GM23338 (cell line): ENCODE measurements around the gene PDE5A. TPM values are rescaled to one million over a fixed set of nuclear protein-coding genes. Genes with fewer than 3 reads are reported as not detected.

Experiments
- CREB1 ChIP-seq: fragments of 250-450 bp; sonication (Bioruptor Pico); IDR thresholded peaks from 2 replicates; pipeline ENCODE4 v1.5.0; 2020; ENCODE audit warnings: low read depth, mild to moderate bottlenecking, moderate library complexity
- EZH2 ChIP-seq: fragments of 200-600 bp; sonication (generic); IDR thresholded peaks from one replicate; pipeline ENCODE4 v1.8.0; 2017; ENCODE audit warnings: antibody characterized with exemption, mild to moderate bottlenecking, low read depth; ENCODE audit not compliant: unreplicated experiment
- JUNB ChIP-seq: IDR thresholded peaks from one replicate; pipeline ENCODE4 v1.6.1; 2016; ENCODE audit warnings: antibody characterized with exemption; ENCODE audit not compliant: unreplicated experiment
- POLR2AphosphoS5 ChIP-seq: IDR thresholded peaks from 2 replicates; pipeline ENCODE4 v1.6.1; 2016; ENCODE audit warnings: antibody characterized with exemption, low read depth
- STAT1 ChIP-seq: IDR thresholded peaks from one replicate; pipeline ENCODE4 v1.6.1; 2016; ENCODE audit warnings: antibody characterized with exemption; ENCODE audit not compliant: unreplicated experiment
- ZNF114 ChIP-seq: fragments of 250-450 bp; sonication (Bioruptor Pico); IDR thresholded peaks from 2 replicates; pipeline ENCODE4 v1.5.0; 2020; ENCODE audit warnings: mild to moderate bottlenecking, moderate library complexity
- ZNF331 ChIP-seq: fragments of 250-450 bp; sonication (Bioruptor Pico); IDR thresholded peaks from 2 replicates; pipeline ENCODE4 v1.5.0; 2020; ENCODE audit warnings: low read depth, mild to moderate bottlenecking, moderate library complexity
- polyA plus RNA-seq: library from polyadenylated mRNA; unstranded; fragments of >200 nt; fragmentation: Nextera tagmentation; extraction: Ambion mirVana; gene quantifications from 2 replicates; pipeline ENCODE4 v1.2.1, GENCODE V29; 2016
- total RNA-seq: library from RNA; depleted of rRNA; stranded (reverse); fragments of >200 nt; shearing (Covaris generic); gene quantifications from 2 replicates; pipeline ENCODE4 v1.2.3, GENCODE V29; 2014
- TF ChIP-seq, protein P1 (sequence below): fragments of 250-450 bp; sonication (Bioruptor Pico); IDR thresholded peaks from 2 replicates; pipeline ENCODE4 v1.5.0; 2020; ENCODE audit warnings: mild to moderate bottlenecking, moderate library complexity
- TF ChIP-seq, protein P2 (sequence below): IDR thresholded peaks from 2 replicates; pipeline ENCODE4 v1.6.1; 2016; ENCODE audit warnings: antibody characterized with exemption
- TF ChIP-seq, protein P3 (sequence below), 2 experiments: fragments of 200-600 bp in 1 of 2; sonication (generic) in 1 of 2; conservative IDR thresholded peaks; 2 replicates each; pipeline versions ENCODE4 v1.5.1 to v1.6.1; 2016 to 2017; ENCODE audit warnings: antibody characterized with exemption in 2 of 2, low read depth in 2 of 2, mild to moderate bottlenecking in 2 of 2, moderate library complexity in 1 of 2

The PDE5A gene
- total and polyA plus RNA-seq, 2 experiments from 2014 or later, result 15.0 to 22.6 TPM

DNA sequence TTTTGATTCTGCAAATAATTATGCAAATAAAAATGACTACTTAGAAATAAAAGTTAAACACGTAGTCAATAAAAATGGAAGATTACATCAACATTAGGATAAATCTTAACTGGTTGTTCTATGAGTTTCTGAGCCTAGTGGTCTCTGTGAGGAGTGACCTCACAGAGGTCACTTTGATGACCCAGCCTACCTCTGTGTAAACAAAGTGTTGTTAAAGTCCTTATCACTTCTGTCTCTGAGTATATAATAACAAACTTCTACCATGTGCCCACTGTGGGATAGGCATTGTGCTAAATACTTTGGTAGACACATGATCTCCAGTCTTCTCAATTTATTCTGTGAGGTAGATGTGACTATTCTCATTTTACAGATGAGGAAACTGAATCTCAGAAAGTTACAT lies 85.4 kb downstream of the PDE5A start (continued):
- TF ChIP-seq, protein P1, sequence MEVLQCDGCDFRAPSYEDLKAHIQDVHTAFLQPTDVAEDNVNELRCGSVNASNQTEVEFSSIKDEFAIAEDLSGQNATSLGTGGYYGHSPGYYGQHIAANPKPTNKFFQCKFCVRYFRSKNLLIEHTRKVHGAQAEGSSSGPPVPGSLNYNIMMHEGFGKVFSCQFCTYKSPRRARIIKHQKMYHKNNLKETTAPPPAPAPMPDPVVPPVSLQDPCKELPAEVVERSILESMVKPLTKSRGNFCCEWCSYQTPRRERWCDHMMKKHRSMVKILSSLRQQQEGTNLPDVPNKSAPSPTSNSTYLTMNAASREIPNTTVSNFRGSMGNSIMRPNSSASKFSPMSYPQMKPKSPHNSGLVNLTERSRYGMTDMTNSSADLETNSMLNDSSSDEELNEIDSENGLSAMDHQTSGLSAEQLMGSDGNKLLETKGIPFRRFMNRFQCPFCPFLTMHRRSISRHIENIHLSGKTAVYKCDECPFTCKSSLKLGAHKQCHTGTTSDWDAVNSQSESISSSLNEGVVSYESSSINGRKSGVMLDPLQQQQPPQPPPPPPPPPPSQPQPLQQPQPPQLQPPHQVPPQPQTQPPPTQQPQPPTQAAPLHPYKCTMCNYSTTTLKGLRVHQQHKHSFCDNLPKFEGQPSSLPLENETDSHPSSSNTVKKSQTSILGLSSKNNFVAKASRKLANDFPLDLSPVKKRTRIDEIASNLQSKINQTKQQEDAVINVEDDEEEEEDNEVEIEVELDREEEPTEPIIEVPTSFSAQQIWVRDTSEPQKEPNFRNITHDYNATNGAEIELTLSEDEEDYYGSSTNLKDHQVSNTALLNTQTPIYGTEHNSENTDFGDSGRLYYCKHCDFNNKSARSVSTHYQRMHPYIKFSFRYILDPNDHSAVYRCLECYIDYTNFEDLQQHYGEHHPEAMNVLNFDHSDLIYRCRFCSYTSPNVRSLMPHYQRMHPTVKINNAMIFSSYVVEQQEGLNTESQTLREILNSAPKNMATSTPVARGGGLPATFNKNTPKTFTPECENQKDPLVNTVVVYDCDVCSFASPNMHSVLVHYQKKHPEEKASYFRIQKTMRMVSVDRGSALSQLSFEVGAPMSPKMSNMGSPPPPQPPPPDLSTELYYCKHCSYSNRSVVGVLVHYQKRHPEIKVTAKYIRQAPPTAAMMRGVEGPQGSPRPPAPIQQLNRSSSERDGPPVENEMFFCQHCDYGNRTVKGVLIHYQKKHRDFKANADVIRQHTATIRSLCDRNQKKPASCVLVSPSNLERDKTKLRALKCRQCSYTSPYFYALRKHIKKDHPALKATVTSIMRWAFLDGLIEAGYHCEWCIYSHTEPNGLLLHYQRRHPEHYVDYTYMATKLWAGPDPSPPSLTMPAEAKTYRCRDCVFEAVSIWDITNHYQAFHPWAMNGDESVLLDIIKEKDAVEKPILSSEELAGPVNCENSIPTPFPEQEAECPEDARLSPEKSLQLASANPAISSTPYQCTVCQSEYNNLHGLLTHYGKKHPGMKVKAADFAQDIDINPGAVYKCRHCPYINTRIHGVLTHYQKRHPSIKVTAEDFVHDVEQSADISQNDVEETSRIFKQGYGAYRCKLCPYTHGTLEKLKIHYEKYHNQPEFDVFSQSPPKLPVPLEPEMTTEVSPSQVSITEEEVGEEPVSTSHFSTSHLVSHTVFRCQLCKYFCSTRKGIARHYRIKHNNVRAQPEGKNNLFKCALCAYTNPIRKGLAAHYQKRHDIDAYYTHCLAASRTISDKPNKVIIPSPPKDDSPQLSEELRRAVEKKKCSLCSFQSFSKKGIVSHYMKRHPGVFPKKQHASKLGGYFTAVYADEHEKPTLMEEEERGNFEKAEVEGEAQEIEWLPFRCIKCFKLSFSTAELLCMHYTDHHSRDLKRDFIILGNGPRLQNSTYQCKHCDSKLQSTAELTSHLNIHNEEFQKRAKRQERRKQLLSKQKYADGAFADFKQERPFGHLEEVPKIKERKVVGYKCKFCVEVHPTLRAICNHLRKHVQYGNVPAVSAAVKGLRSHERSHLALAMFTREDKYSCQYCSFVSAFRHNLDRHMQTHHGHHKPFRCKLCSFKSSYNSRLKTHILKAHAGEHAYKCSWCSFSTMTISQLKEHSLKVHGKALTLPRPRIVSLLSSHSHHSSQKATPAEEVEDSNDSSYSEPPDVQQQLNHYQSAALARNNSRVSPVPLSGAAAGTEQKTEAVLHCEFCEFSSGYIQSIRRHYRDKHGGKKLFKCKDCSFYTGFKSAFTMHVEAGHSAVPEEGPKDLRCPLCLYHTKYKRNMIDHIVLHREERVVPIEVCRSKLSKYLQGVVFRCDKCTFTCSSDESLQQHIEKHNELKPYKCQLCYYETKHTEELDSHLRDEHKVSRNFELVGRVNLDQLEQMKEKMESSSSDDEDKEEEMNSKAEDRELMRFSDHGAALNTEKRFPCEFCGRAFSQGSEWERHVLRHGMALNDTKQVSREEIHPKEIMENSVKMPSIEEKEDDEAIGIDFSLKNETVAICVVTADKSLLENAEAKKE (CRISPR knock-in tag), result no peak
- no peak for TF ChIP-seq ZNF331 (CRISPR knock-in tag)
- TF ChIP-seq JUNB, result no peak
- TF ChIP-seq EZH2, result no peak
- TF ChIP-seq CREB1, result no peak
- TF ChIP-seq, protein P2, sequence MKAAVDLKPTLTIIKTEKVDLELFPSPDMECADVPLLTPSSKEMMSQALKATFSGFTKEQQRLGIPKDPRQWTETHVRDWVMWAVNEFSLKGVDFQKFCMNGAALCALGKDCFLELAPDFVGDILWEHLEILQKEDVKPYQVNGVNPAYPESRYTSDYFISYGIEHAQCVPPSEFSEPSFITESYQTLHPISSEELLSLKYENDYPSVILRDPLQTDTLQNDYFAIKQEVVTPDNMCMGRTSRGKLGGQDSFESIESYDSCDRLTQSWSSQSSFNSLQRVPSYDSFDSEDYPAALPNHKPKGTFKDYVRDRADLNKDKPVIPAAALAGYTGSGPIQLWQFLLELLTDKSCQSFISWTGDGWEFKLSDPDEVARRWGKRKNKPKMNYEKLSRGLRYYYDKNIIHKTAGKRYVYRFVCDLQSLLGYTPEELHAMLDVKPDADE, result no peak
- no peak for TF ChIP-seq ZNF114 (CRISPR knock-in tag)
- TF ChIP-seq POLR2AphosphoS5, result no peak
- TF ChIP-seq, protein P3, sequence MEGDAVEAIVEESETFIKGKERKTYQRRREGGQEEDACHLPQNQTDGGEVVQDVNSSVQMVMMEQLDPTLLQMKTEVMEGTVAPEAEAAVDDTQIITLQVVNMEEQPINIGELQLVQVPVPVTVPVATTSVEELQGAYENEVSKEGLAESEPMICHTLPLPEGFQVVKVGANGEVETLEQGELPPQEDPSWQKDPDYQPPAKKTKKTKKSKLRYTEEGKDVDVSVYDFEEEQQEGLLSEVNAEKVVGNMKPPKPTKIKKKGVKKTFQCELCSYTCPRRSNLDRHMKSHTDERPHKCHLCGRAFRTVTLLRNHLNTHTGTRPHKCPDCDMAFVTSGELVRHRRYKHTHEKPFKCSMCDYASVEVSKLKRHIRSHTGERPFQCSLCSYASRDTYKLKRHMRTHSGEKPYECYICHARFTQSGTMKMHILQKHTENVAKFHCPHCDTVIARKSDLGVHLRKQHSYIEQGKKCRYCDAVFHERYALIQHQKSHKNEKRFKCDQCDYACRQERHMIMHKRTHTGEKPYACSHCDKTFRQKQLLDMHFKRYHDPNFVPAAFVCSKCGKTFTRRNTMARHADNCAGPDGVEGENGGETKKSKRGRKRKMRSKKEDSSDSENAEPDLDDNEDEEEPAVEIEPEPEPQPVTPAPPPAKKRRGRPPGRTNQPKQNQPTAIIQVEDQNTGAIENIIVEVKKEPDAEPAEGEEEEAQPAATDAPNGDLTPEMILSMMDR (conservative IDR thresholded peaks at IDR 0.05; ENCODE audit: low read depth in 2 of 2), result no peak
- no peak for TF ChIP-seq STAT1
